AG10803 (cell line): ENCODE measurements around the gene MAP3K4.

Source experiments
- DNase-seq: peaks from one replicate; pipeline ENCODE4 v3.0.0; 2010; ENCODE audit warnings: low read depth
- H3K4me3 ChIP-seq: 2 replicates; pipeline ENCODE4 v1.5.1; 2011; ENCODE audit warnings: mild to moderate bottlenecking, low read length, control low read depth
- CTCF ChIP-seq: conservative IDR thresholded peaks from 2 replicates; pipeline ENCODE4 v1.5.1; 2011; ENCODE audit warnings: mild to moderate bottlenecking, low read length, control low read depth, inconsistent platforms

Gene MAP3K4

GRCh38 chr6:161067749-161068148 is 76.2 kb downstream of the MAP3K4 start:
- no peak overlapping the region for H3K4me3 ChIP-seq
- no peak for DNase-seq

DNA sequence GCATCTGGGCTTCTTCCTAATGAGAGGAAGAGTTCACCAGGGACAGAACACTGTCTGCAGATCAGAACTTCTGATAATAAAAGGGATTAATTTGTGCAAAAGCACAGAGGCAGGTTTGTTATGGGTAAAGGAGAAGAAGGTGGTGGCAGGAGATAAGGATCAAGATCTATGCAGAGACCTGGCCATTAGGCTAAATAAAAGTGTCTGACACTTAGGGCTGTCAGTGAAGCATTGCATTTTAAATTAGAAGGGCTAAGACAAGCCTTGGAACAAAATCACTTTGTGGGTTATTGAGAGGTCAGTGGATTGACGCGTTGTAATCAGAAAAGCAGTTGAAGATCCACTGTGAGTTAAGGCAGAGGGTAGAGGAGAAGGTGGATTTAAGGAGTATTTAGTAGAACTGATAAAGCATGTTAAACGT is 76.8 kb downstream of the MAP3K4 start:
- H3K4me3 ChIP-seq, result no peak overlapping the region
- DNase-seq, result no peak
- TF ChIP-seq CTCF, result no peak

More at GRCh38 chr6:161067749-161068148, 76.2 kb downstream of the MAP3K4 start:
- no peak for TF ChIP-seq CTCF

GRCh38 chr6:161073930-161074329 is 82.4 kb downstream of the MAP3K4 start:
- TF ChIP-seq CTCF, result no peak
- no peak overlapping the region for H3K4me3 ChIP-seq
- no peak for DNase-seq

- DNase-seq, result peak; percentile 15
- no peak overlapping the region for H3K4me3 ChIP-seq
- no peak for TF ChIP-seq CTCF
These were observed 83.0 kb downstream of the MAP3K4 start for GRCh38 chr6:161074496-161075121.

GRCh38 chr6:161076181-161076677 is 84.7 kb downstream of the MAP3K4 start:
- TF ChIP-seq CTCF, result no peak
- no peak for DNase-seq
- H3K4me3 ChIP-seq, result no peak overlapping the region

- DNase-seq, result peak; percentile 71
- no peak for TF ChIP-seq CTCF
- no peak overlapping the region for H3K4me3 ChIP-seq
These were observed 88.1 kb downstream of the MAP3K4 start for GRCh38 chr6:161079566-161080262.
